G401 (cell line): ENCODE results near the gene SMTNL2. TPM values are rescaled to one million over a fixed set of nuclear protein-coding genes. Genes with fewer than 3 reads are reported as not detected.

Experiments used
- DNase-seq: peaks from one replicate; pipeline ENCODE4 v3.0.0-alpha.2; 2015; ENCODE audit warnings: low spot score
- in situ Hi-C: cut with HindIII; loops from 2 replicates; pipeline ENCODE4 v1.10.0; 2016; ENCODE audit warnings: low sequenced_read_pairs, mixed read lengths
- total RNA-seq: library from RNA; depleted of rRNA; stranded (reverse); fragments of >200 nt; shearing (Covaris generic); gene quantifications from 2 replicates; pipeline ENCODE4 v1.2.3, GENCODE V29; 2014

Gene SMTNL2
- total RNA-seq, 1 experiment from 2014 or later = not detected

GRCh38 chr17:4544135-4544950, 40.0 kb upstream of the SMTNL2 start:
- peak; percentile 38 for DNase-seq
- in situ Hi-C loops = no loop called here

DNA sequence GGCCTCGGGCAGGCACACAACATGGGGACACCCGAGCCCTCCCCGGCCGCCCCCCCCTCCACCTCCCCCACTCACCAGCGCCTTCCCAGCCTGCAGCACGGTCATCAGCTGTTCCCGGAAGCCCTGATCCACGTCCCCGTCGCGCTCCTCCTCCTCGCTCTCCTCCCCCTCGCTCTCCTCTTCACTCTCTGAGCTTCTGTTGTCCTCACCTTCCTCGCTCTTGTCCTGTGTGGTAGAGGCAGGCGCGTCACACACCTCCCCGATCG, 39.4 kb upstream of the SMTNL2 start:
- in situ Hi-C loops = no loop called here
- DNase-seq = peak; percentile 73

DNA sequence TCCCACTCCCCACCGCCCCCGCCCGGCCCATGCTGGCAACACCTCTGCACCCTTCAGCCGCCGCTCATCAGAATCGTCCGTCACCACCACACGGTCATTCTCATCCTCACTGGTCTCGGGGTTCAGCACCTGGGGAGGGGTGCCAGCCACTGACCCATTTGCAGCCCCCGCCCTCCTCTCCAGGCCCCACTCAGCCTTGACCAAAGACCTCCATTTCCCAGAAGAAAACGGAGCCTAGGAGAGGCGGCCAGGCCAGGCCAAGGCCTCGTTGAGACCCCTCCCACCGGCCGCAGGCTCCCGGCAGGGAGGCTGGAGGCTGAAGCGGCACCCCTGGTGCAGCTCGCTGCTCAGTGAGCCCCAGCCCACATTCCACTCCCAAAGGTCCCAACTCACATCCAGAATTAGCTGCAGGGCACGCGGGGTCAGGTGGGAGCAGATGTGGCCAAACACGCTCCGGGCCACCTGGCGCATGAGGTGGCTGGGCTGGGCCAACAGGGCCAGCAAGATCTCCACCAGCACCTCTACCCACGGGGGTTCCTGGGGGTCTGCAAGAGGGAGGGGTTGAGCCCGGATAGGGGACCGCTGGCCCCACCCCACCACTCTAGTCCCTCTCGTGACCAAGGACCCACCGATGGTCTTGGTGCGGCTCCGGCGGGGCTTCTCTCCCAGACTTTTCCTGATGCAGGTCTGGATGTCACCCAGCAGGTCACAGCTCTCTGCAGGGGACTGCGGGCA, 38.9 kb upstream of the SMTNL2 start:
- no peak for DNase-seq
- in situ Hi-C loops = no loop called here

DNA sequence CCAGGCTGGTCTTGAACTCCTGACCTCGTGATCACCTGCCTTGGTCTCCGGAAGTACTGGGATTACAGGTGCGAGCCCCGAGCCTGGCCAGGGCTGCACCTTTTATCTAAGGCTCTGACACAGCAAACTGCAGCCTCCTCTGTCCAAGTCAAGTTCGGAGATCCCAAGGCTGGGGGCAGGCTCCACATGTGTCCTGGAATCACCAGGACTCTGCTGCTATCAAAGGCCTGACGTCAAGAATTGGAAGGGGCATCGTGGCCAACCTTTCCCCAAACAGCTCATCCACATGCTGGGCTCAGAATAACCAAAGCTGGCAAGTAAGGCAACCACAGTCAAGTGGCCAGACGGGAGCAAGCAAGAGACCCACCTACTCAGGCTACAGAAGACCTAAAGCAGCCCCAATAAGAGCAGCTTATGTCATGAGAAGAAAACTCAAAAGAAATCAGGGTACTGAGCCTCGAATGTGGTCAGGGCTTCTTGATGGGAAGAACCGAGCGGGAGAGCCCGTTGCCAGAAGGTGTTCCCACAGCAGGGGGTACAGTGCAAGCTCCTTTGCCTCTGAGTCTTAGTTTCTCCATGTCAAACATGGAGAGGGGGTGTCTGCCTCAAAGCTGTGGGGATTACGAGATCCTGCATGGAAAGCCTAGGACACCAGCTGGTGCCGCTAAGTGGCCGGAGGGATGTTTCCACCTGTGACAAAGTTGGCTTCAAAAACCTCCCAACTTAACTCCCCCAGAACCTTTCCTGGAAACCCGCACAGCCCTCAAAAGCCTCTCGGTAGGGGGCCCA, 37.0 kb upstream of the SMTNL2 start:
- in situ Hi-C loops = no loop called here
- DNase-seq = no peak

- DNase-seq = no peak
- in situ Hi-C loops = no loop called here
Observed at GRCh38 chr17:4548061-4548461, 36.3 kb upstream of the SMTNL2 start.

DNA sequence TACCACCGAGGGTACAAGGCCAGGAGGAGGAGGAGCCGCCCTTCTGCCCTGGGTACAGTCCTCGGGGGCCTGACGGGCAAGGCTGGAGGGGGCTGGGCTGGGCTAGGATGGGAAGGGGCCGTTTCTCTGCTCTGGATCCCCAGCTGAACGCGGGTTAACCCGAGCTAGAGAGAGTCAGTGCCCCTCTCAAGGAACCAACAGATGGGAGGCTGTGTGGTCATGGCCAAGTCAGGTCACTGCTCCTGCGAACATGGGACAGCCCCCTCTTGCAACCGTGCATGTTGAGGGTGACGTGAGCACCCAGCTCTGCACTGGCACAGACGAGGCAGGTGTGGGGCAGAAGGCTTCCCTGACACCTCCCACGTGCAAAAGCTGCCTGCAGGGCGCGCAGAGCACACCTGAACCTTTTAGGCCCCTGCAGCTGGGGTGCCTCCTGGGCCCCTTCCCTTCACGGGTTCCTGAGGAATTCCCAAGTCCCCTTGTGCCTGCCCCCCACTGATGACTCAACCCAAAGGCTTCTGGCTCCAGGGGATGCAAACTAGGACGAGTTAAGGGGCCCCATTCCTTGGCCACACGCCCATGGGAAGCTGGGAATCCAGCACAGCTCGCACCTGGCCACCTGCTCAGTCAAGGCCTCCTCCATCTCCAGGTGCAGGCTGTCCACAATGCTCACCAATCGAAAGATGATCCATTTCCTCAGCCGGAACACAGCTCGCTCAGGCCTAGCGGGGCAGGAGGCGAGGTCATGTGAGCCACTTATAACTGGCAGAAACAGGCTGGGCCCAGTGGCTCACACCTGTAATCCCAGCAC, 35.4 kb upstream of the SMTNL2 start:
- in situ Hi-C loops = no loop called here
- DNase-seq = no peak

DNA sequence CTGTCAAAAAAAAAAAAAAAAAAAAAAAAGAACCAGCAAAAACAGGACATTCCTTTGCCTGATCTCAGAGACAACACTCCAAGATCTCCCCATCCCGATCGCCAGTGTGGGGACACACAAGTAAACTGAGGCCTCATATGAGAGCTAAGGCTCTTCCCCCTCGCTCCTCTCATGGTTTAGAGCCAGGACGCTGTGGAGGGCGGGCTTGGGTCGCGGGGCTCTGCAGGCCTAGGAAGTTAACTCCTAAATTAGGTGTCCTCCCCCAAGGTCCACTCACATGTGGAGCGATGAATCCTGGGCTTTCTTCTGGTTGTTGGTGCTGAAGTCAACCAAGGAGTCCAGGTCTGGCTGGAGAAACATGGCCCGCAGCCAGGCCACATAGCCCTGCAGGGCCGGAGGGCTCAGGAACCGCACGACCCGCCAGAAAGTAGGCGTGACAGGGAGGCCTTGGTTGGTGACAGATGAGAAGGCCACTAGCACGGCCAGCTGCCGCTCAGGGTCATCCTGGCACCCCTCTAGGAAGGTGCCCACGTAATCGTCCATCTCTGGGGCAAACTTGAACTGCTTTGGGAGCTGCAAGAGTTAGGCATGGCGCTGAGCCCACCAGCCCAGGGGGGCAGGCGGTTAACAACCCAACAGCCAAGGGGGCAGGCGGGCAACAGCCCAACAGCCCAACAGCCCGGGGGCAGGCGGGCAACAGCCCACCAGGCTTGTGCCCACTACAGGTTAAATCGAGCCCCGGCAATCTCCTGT, 34.4 kb upstream of the SMTNL2 start:
- in situ Hi-C loops = no loop called here
- DNase-seq = no peak

DNA sequence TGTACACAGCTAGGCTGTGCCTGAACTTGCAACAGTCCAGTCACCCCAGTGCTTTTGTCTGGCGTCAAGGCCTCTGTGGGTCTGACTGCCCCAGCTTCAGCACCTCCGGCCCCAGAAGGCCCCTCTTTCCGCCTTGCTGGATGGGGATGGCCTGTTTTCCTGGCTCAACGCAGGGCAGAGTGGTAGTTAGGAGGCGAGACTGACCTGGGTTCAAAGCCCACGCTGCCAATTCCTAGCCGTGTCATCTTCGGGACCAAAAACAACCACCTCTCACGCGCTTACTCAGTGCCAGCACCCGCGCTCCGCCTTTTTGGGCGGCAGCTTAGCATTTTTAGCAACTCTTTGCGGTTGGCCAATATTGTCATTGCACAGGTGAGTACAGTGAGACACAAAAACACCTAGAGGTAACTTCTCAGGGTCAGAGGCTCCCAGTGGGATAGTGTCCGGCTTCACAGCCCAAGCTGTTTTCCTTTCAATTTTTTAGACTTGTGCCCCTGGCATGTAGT, 33.7 kb upstream of the SMTNL2 start:
- DNase-seq = no peak
- in situ Hi-C loops = no loop called here

- DNase-seq = no peak
- in situ Hi-C loops = no loop called here
Observed at GRCh38 chr17:4551141-4551540, 33.2 kb upstream of the SMTNL2 start.

- DNase-seq = no peak
- in situ Hi-C loops = no loop called here
Observed at GRCh38 chr17:4551796-4552525, 32.4 kb upstream of the SMTNL2 start.

DNA sequence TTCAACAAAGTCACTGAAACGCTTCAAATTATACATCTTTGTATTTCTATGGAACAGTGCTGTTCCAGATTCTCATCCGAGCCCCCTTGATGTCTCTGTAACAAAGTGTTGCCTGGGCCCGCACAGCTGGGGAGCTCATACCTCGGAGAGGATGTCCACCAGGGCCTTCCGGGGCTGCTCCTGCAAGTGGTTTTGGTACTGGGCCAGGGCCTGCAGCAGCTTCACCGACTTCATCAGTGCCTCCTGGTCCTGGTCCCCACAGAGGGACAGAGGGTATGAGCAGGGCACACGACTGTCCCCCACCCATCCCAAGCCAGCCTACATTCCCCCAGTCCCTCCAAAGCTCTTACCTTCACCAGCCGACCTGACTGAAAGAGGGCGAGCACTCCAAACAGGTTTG, 30.7 kb upstream of the SMTNL2 start:
- no peak for DNase-seq
- in situ Hi-C loops = no loop called here

DNA sequence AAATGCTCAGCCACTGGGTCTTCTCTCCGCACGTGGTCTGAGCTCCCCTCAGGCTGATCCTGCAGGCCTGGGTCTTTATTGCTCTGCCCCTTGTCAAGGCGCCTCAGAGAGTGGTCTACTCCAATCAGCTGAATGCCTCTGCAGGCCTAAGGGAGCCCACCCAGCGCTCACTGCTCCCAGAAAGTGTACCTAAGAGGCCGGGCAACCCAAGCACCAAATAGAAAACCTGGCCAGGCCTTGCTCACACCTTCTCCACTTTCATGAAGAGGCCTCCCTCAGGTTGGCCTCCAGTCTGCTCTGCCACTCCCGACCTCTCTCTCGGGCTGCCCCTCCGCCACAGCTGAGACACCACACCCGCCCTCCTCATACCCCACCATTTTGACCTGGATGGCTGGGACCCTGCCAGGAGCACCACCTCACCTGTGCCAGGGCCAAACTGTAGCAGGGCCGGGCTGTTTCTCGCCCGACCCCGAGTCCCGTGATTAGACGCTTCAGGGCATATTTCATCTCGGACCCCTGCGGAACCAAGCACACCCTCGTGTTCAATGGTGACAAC, 29.8 kb upstream of the SMTNL2 start:
- in situ Hi-C loops = no loop called here
- DNase-seq = no peak

- in situ Hi-C loops = no loop called here
- DNase-seq = peak; percentile 95
Observed at GRCh38 chr17:4554997-4555799, 29.1 kb upstream of the SMTNL2 start, which contains the start of gene MYBBP1A. MYBBP1A (minus strand) TSS chr17:4555384; CDS start chr17:4555324, 60 bp downstream.

GRCh38 chr17:4555873-4556759, 28.2 kb upstream of the SMTNL2 start:
- DNase-seq = no peak
- in situ Hi-C loops = no loop called here

GRCh38 chr17:4556996-4557395, 27.3 kb upstream of the SMTNL2 start:
- in situ Hi-C loops = no loop called here
- no peak for DNase-seq
